Measurements from ENCODE around the gene ZNF664. TPM values are rescaled to one million over a fixed set of nuclear protein-coding genes. Genes with fewer than 3 reads are reported as not detected.
A peak's percentile ranks its signal among the peaks of the same experiment; 100 is the strongest.

Gene ZNF664
- polyA plus RNA-seq (ENCODE audit: low read depth in 6 of 6) = 10 to 100 TPM in 4 of 6 donors, 1 to 10 TPM in 2; 7.7 to 19.0 (median 11.8) TPM

DNA sequence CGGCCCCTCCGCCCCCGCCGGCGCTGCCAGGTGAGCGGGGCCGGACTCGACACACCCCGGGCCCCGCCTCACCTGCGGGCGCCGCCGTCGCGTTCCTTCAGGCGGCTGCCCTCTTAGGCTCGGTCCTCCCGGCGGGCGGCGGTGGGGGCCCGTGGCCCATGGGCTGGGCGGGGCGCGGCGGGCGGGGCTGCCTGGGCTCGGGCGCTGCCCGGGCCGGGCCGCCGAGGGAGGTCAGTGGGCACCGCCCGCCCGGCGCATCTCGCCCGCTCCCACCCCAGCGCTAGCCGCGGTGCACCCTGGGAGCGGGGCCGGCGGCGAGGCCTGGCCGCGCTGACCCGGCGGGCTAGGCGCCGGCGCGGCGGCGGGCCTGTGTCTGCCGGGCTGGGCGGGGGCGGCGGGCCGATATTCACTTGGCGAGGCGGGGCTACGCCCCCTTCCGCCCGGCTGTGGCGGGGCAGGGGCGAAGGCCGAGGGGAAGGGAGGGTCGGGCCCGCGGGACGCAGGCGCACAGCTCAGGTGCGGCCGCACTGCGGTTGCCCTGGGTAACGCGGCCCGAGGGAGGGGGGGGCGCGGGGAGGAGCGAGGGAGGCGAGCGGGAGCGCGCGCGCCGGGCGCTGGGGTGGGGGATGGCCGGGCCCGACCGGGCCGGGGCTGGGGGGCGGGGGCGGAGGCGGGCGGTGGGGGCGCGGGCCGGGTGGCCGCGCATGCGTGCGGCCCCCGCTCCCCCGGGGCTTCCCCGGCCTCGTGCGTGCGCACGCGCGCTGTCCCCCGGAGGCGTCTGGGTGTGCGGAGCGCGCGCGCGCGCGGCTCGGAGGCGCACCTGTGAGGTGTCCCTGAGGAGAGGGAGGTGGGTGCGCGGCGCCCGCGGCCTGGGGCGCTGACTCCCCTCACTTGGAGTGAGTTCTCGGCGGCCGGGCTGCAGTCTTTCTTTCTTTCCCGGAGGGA is at the start of gene ZNF664, which contains the start of gene CCDC92:
Gene ZNF664, plus strand, starts transcription at position 759 of the 945 bp plus-strand sequence. CDS start 38,930 bp downstream, outside the sequence.
Gene CCDC92, minus strand, starts transcription at position 375 of the 945 bp plus-strand sequence. CDS start 28,526 bp downstream, outside the sequence.
- H3K27ac Mint-ChIP-seq = peak within 1 kb of the TSS; percentile 57 to 98 (median 96)
- DNase-seq (peak; percentile 96), ATAC-seq (ENCODE audit: low read depth in 2 of 2) (peak; percentile 82 to 83)
- H3K4me1 Mint-ChIP-seq = peaks cover 12 to 20% (median 13%) of the 10 kb centered on the region in 3 donors
- peak within 1 kb of the TSS; percentile 87 to 96 (median 94) for H3K4me3 Mint-ChIP-seq
- peaks cover 0 to 10% of the 10 kb centered on the region in 2 donors for H3K36me3 Mint-ChIP-seq
- H3K9me3 Mint-ChIP-seq = no peaks in the 10 kb centered on the region
- H3K27me3 Mint-ChIP-seq = no peaks in the 10 kb centered on the region

GRCh38 chr12:123923927-123924326 is 49.1 kb upstream of the ZNF664 start:
- no peak overlapping the region for H3K27ac Mint-ChIP-seq
- peaks cover 0 to 4% (median 0%) of the 10 kb centered on the region in 3 donors for H3K4me1 Mint-ChIP-seq
- no peaks in the 10 kb centered on the region for H3K9me3 Mint-ChIP-seq
- H3K36me3 Mint-ChIP-seq = no peaks in the 10 kb centered on the region
- no peak overlapping the region for H3K4me3 Mint-ChIP-seq
- H3K27me3 Mint-ChIP-seq = peaks cover 5 to 42% (median 11%) of the 10 kb centered on the region in 3 donors
- no peak for ATAC-seq (ENCODE audit: low read depth in 2 of 2)
- no peak for DNase-seq

- peaks cover 5 to 48% (median 11%) of the 10 kb centered on the region in 3 donors for H3K27me3 Mint-ChIP-seq
- ATAC-seq (ENCODE audit: low read depth in 2 of 2) (no peak), DNase-seq (no peak)
- no peaks in the 10 kb centered on the region for H3K36me3 Mint-ChIP-seq
- no peak overlapping the region for H3K4me3 Mint-ChIP-seq
- H3K4me1 Mint-ChIP-seq = peaks cover 0 to 4% (median 0%) of the 10 kb centered on the region in 3 donors
- H3K27ac Mint-ChIP-seq = no peak overlapping the region
- H3K9me3 Mint-ChIP-seq = no peaks in the 10 kb centered on the region
These were observed 48.5 kb upstream of the ZNF664 start for GRCh38 chr12:123924539-123924938.

- ATAC-seq (ENCODE audit: low read depth in 2 of 2) = no peak
- Mint-ChIP-seq H3K36me3 (no peaks in the 10 kb centered on the region), H3K4me3 (no peak overlapping the region), H3K4me1 (peaks cover 0 to 4% (median 0%) of the 10 kb centered on the region in 3 donors), H3K27ac (no peak overlapping the region), H3K27me3 (peaks cover 5 to 42% (median 11%) of the 10 kb centered on the region in 3 donors), H3K9me3 (no peaks in the 10 kb centered on the region)
- no peak for DNase-seq
These were observed 44.6 kb upstream of the ZNF664 start for GRCh38 chr12:123928274-123928865.

DNA sequence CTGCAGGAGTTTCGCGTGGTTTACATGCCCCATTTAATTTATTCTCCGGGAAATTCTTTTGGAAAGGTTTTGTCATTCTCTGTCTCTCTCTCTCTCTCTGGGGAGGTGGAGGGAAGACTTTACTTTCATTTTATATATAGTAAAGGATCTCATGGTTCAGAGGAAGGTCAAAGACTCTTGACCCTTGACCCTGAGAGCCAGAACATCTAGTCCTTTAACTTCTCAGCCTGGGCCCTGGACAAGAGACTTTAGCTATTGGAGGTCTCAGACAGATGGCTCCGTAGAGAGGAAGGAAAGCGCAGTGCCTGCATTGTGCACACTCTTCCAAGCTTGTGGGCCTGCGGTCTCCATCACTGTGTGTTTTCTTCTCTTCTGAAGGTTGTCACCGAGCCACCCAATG is 44.1 kb upstream of the ZNF664 start:
- Mint-ChIP-seq H3K36me3 (no peaks in the 10 kb centered on the region), H3K4me1 (peaks cover 0 to 4% (median 0%) of the 10 kb centered on the region in 3 donors), H3K4me3 (no peak overlapping the region), H3K27ac (no peak overlapping the region), H3K9me3 (no peaks in the 10 kb centered on the region), H3K27me3 (peaks cover 5 to 37% (median 11%) of the 10 kb centered on the region in 3 donors)
- ATAC-seq (ENCODE audit: low read depth in 2 of 2) (no peak), DNase-seq (no peak)

DNA sequence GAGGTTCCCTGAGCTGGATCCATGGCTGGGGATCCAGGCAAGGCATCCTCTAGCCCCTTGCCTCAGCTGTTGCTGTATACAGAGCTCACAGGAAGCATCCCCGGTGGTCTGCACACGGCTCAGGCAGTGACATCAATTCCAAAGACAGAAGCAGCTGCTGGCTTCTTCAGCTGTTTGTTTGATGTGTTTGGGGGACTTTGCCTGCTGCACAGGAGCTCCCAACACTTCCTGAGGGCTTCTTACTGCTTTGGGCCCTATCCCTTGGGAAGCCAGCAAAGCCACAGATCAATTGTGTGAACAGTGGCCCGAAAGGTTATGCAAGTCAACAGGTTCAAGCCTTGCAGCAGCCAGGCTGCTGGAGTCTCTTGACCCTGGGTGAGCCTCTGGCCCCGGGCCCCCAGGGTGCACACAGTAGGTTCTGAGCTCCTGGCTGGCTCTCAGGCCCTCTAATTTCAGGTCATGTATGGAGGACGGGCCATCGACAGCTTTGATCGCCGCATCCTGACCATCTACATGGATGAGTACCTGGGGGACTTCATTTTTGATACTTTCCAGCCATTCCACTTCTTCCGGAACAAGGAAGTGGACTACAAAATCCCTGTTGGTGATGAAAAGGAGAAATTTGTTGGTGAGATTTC is 43.0 kb upstream of the ZNF664 start:
- peaks cover 0 to 25% (median 1%) of the 10 kb centered on the region in 3 donors for H3K27me3 Mint-ChIP-seq
- H3K4me1 Mint-ChIP-seq = peaks cover 0 to 4% (median 0%) of the 10 kb centered on the region in 3 donors
- H3K36me3 Mint-ChIP-seq = no peaks in the 10 kb centered on the region
- ATAC-seq (ENCODE audit: low read depth in 2 of 2) (no peak), DNase-seq (no peak)
- no peaks in the 10 kb centered on the region for H3K9me3 Mint-ChIP-seq
- H3K4me3 Mint-ChIP-seq = no peak overlapping the region
- H3K27ac Mint-ChIP-seq = no peak overlapping the region

DNA sequence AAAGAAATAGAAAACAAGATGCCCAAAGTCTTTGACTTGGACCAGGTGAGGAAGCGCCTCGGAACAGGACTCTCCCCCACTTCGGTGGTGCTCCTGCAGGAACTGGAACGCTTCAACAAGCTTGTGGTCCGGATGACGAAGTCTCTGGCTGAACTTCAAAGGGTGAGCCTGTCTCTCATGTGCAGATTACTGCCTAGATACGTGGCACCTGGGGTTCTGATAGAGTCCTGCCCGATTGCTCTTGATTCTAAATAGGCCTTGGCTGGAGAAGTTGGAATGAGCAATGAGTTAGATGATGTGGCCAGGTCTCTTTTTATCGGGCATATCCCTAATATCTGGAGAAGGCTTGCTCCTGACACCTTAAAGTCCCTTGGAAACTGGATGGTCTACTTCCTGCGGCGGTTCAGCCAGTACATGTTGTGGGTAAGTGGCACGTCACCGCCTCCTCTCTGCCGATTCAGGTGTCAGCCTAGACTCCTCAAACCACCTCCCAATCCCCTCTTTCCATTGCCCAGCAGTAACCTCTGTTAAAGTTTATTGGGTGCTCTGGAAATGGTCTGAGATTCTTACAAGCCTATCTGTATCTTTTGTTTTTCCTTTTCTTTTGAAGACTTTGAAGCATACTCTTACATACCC is 41.2 kb upstream of the ZNF664 start:
- Mint-ChIP-seq H3K27ac (peak overlapping the region in 1 of 6 donors; percentile 35), H3K9me3 (no peaks in the 10 kb centered on the region)
- no peak for ATAC-seq (ENCODE audit: low read depth in 2 of 2)

DNA sequence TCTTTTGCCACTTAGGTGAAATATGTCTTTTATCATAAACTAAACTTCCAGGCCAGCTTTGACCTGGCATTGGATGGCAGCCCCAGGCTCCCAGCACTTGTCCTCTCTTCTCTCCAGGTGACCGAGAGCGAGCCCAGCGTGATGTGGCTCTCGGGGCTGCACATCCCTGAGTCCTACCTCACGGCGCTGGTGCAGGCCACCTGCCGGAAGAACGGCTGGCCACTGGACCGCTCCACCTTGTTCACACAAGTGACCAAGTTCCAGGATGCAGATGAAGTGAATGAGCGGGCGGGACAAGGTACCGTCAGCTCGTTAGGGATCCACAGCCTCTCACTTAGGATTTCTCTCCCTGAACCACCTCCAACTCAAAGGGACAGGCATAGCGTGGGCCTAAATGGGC is 39.8 kb upstream of the ZNF664 start:
- Mint-ChIP-seq H3K9me3 (no peaks in the 10 kb centered on the region), H3K27ac (no peak overlapping the region), H3K36me3 (peaks cover 5 to 18% of the 10 kb centered on the region in 2 donors), H3K4me1 (peaks cover 10 to 14% (median 12%) of the 10 kb centered on the region in 3 donors), H3K4me3 (no peak overlapping the region), H3K27me3 (peaks cover 0 to 14% (median 0%) of the 10 kb centered on the region in 3 donors)
- no peak for ATAC-seq (ENCODE audit: low read depth in 2 of 2)
- DNase-seq = no peak

More for the DNA sequence above, 41.2 kb upstream of the ZNF664 start:
- DNase-seq = no peak
- Mint-ChIP-seq H3K4me1 (peaks cover 0 to 5% (median 4%) of the 10 kb centered on the region in 3 donors), H3K36me3 (peaks cover 0 to 9% of the 10 kb centered on the region in 2 donors), H3K27me3 (peaks cover 0 to 20% (median 0%) of the 10 kb centered on the region in 3 donors), H3K4me3 (no peak overlapping the region)

DNA sequence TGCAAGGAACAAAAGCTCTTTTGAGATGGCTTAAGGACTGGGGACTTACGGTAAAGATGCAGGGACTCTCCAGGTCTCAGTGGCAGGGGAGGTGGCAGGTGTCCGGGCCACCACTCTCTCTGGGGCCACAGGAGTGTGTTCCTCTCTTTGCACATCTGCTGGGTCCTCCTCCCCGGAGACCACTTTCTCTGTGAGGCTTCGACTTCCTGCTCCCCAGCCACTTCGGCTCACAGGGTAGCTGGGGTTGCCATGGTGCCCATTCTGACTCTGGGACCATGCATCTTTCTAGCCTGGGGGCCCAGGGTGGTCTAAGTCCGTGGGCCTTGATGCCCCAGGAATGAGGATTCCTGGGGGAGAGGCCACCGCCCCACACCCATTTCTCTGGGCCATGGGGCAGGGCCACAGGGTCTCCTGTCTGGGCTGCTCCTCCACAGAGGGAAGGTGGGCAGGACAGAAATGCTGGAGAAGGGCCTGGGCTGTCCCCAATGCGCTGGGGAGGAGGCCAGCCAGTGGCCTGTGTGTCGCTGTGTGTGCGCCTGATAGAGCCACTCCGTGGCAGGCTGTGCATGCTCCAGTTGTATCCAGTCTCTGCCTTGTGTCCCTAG is 38.9 kb upstream of the ZNF664 start:
- no peak overlapping the region for H3K27ac Mint-ChIP-seq
- no peak for DNase-seq
- ATAC-seq (ENCODE audit: low read depth in 2 of 2) = peak; percentile 20 to 34
- peaks cover 19 to 21% (median 19%) of the 10 kb centered on the region in 3 donors for H3K4me1 Mint-ChIP-seq
- H3K36me3 Mint-ChIP-seq = peaks cover 5 to 18% of the 10 kb centered on the region in 2 donors
- peaks cover 0 to 7% (median 0%) of the 10 kb centered on the region in 3 donors for H3K27me3 Mint-ChIP-seq
- H3K4me3 Mint-ChIP-seq = no peak overlapping the region
- H3K9me3 Mint-ChIP-seq = no peaks in the 10 kb centered on the region

DNA sequence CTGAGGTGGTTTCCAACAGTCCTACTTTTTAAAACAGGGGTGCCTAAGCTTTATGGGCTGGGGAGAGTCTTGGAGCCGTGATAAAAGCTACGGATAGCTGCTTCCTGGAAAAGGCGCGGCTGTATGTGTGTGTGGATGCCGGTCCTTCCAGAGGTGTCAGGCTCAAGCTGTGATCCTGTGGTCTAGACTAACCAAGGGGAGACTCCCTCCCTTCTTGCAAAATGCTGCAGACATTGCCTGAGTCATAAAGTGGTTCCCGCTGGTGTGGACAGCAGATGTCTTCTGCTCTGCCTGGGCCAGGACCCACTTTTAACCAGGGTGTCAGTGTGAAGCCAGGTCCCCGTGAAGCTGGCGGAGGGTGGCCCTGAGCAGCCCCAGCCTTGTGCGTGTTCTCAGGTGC is 38.2 kb upstream of the ZNF664 start:
- Mint-ChIP-seq H3K4me1 (peaks cover 19 to 22% (median 20%) of the 10 kb centered on the region in 3 donors), H3K4me3 (no peak overlapping the region), H3K9me3 (no peaks in the 10 kb centered on the region), H3K36me3 (peaks cover 5 to 18% of the 10 kb centered on the region in 2 donors), H3K27me3 (no peaks in the 10 kb centered on the region), H3K27ac (no peak overlapping the region)
- ATAC-seq (ENCODE audit: low read depth in 2 of 2) (no peak), DNase-seq (no peak)

DNA sequence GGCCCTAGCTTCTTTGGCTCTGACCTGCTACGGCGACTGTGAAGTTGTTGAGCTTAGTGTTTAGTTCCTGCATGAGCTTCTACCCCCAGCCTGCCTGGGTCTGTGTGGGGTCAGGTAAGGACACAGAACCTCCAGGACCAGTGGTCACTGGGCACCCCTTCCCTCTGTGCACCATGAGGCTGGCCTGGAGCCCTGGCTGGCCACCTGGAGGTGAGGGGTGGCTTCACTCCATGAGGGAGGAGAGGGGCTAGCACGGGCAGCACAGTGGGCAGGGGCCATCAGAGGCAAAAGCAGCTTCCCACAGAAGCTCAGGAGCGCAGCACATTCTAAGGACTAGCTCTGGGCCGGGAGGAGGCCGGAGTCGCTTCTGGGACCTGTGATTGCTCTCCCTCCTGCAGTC is 37.1 kb upstream of the ZNF664 start:
- no peak for ATAC-seq (ENCODE audit: low read depth in 2 of 2)
- peak overlapping the region in 1 of 6 donors; percentile 60 for H3K27ac Mint-ChIP-seq
- no peaks in the 10 kb centered on the region for H3K9me3 Mint-ChIP-seq
- no peak for DNase-seq
- no peaks in the 10 kb centered on the region for H3K27me3 Mint-ChIP-seq
- H3K4me1 Mint-ChIP-seq = peaks cover 19 to 22% (median 20%) of the 10 kb centered on the region in 3 donors
- peaks cover 5 to 18% of the 10 kb centered on the region in 2 donors for H3K36me3 Mint-ChIP-seq
- H3K4me3 Mint-ChIP-seq = no peak overlapping the region

GRCh38 chr12:123936471-123936870 is 36.5 kb upstream of the ZNF664 start:
- ATAC-seq (ENCODE audit: low read depth in 2 of 2) (no peak), DNase-seq (no peak)
- H3K4me3 Mint-ChIP-seq = peak overlapping the region in 3 of 8 donors; percentile 12 to 83 (median 61)
- peaks cover 8 to 22% of the 10 kb centered on the region in 2 donors for H3K36me3 Mint-ChIP-seq
- H3K27me3 Mint-ChIP-seq = no peaks in the 10 kb centered on the region
- H3K4me1 Mint-ChIP-seq = peaks cover 19 to 22% (median 20%) of the 10 kb centered on the region in 3 donors
- peaks cover 0 to under 1% (median 0%) of the 10 kb centered on the region in 7 donors for H3K9me3 Mint-ChIP-seq
- H3K27ac Mint-ChIP-seq = peak overlapping the region in 2 of 6 donors; percentile 86 to 88

Data from naive B cell (primary cell).